ENCODE data around the gene GPR137. TPM values are rescaled to one million over a fixed set of nuclear protein-coding genes. Genes with fewer than 3 reads are reported as not detected.
A peak's percentile ranks its signal among the peaks of the same experiment; 100 is the strongest.

Gene GPR137
- total and polyA plus RNA-seq, 9 of the 15 experiments (the other 6 are each of a cell fraction or from before 2014, with no cell fraction given): 0.32 to 26.7 (median 10.7) TPM

- TF ChIP-seq ZBTB43 (CRISPR knock-in tag; IDR thresholded peaks at IDR 0.05): no peak
- no peak for TF ChIP-seq ZNF280B (CRISPR knock-in tag; IDR thresholded peaks at IDR 0.05)
- TF ChIP-seq ZNF431 (CRISPR knock-in tag; IDR thresholded peaks at IDR 0.05): 0 out of 2 replicates have a peak, but pooled peaks have one; percentile 15
- TF ChIP-seq RAD51 (IDR thresholded peaks at IDR 0.05; ENCODE audit: borderline replicate concordance, low read depth): no peak
- TF ChIP-seq SNRNP70 (optimal IDR thresholded peaks at IDR 0.05; ENCODE audit: low read depth, low read length): no peak
- no peak for TF ChIP-seq ARID3B (CRISPR knock-in tag; IDR thresholded peaks at IDR 0.05; ENCODE audit: borderline replicate concordance)
- TF ChIP-seq KAT8 (IDR thresholded peaks at IDR 0.05; ENCODE audit: low read depth): no peak
- peak; percentile 69 for TF ChIP-seq HNRNPLL (IDR thresholded peaks at IDR 0.05; ENCODE audit: low read depth, low read length, poor library complexity, severe bottlenecking)
- TF ChIP-seq E2F4 (CRISPR knock-in tag; IDR thresholded peaks at IDR 0.05; ENCODE audit: low read depth): no peak
- no peak for TF ChIP-seq ZNF184 (CRISPR knock-in tag; IDR thresholded peaks at IDR 0.05)
- no peak for TF ChIP-seq ASH1L (IDR thresholded peaks at IDR 0.05; ENCODE audit: borderline replicate concordance, low read depth, partially characterized antibody)
- TF ChIP-seq PRMT5 (CRISPR knock-in tag; IDR thresholded peaks at IDR 0.05): no peak
- peak; percentile 24 for TF ChIP-seq EP300 (IDR thresholded peaks at IDR 0.05; ENCODE audit: low read length)
- TF ChIP-seq BCL6 (CRISPR knock-in tag; IDR thresholded peaks at IDR 0.05): no peak
- TF ChIP-seq TAL1 (IDR thresholded peaks at IDR 0.05): no peak
- peak; percentile 77 for TF ChIP-seq POLR2B (IDR thresholded peaks at IDR 0.05; ENCODE audit: low read depth, partially characterized antibody)
- TF ChIP-seq KLF16 (IDR thresholded peaks at IDR 0.05): 0 out of 2 replicates have a peak, but pooled peaks have one; percentile 3
- TF ChIP-seq ZKSCAN1 (IDR thresholded peaks at IDR 0.05; ENCODE audit: low read depth, low read length): 0 out of 2 replicates have a peak, but pooled peaks have one; percentile 8
- no peak for TF ChIP-seq TFAM (CRISPR knock-in tag; conservative IDR thresholded peaks at IDR 0.05)
- TF ChIP-seq SAFB2 (IDR thresholded peaks at IDR 0.05; ENCODE audit: borderline replicate concordance, low read depth, low read length, severe bottlenecking): no peak
- TF ChIP-seq, protein P1, sequence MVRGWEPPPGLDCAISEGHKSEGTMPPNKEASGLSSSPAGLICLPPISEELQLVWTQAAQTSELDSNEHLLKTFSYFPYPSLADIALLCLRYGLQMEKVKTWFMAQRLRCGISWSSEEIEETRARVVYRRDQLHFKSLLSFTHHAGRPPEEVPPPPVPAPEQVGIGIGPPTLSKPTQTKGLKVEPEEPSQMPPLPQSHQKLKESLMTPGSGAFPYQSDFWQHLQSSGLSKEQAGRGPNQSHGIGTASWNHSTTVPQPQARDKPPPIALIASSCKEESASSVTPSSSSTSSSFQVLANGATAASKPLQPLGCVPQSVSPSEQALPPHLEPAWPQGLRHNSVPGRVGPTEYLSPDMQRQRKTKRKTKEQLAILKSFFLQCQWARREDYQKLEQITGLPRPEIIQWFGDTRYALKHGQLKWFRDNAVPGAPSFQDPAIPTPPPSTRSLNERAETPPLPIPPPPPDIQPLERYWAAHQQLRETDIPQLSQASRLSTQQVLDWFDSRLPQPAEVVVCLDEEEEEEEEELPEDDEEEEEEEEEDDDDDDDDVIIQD (CRISPR knock-in tag; IDR thresholded peaks at IDR 0.05): 0 out of 2 replicates have a peak, but pooled peaks have one; percentile 42
These were observed 38.5 kb upstream of the GPR137 start, which contains the start of gene PPP1R14B (continued) for GRCh38 chr11:64246871-64247728.
